Activated naive CD8-positive, alpha-beta T cell treated with anti-CD3 and anti-CD28 coated beads, Interleukin-2, amount 50 U/mL, for 24 hours (primary cell): ENCODE results near the gene CYP19A1.
"Not testable (repeated sequence)": the region's sequence is repeated elsewhere in the genome, so short reads cannot be mapped to it uniquely, and the experiment has no call there.

Experiments
- ATAC-seq: fragments of 150-1000 bp; cut with Tn5 transposase; one replicate; pipeline ENCODE4 v1.10.0; 2021
- DNase-seq: peaks from one replicate; pipeline ENCODE4 v3.0.0; 2021
- H3K27ac Mint-ChIP-seq: one replicate; pipeline ENCODE4 v1.8.0; 2021; ENCODE audit warnings: mild to moderate bottlenecking, mixed read lengths
- H3K27me3 Mint-ChIP-seq: one replicate; pipeline ENCODE4 v1.8.0; 2021; ENCODE audit warnings: mixed read lengths
- H3K36me3 Mint-ChIP-seq: one replicate; pipeline ENCODE4 v1.8.0; 2021; ENCODE audit warnings: low read depth, mixed read lengths
- H3K4me1 Mint-ChIP-seq: one replicate; pipeline ENCODE4 v1.8.0; 2021; ENCODE audit warnings: mixed read lengths
- H3K4me3 Mint-ChIP-seq: one replicate; pipeline ENCODE4 v1.8.0; 2021; ENCODE audit warnings: mild to moderate bottlenecking, moderate library complexity, mixed read lengths
- H3K9me3 Mint-ChIP-seq: one replicate; pipeline ENCODE4 v1.8.0; 2021; ENCODE audit warnings: mixed read lengths

The CYP19A1 gene

DNA sequence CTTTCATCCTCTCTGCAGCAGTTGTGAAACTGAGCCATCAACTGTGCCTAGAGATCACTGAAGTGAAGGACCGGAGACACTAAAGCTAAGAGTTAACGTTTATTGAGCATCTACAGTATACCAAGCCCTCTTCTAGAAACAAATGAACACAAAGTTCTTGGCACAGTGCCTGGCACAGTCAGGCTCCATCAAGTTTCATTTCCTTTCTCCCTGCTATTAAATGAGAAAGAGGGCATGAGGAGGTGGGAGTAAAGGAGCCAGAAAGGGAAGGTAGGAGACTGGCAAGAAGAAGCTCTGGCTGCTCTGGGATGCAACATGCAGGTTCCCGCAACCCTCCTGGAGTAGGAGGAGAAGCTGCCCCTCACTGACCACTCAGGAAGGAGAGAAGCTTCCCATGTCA is 30.6 kb downstream of the CYP19A1 start:
- H3K36me3 Mint-ChIP-seq = no peaks in the 10 kb centered on the region
- no peak overlapping the region for H3K27ac Mint-ChIP-seq
- DNase-seq (no peak), ATAC-seq (no peak)
- no peak overlapping the region for H3K4me3 Mint-ChIP-seq
- no peaks in the 10 kb centered on the region for H3K9me3 Mint-ChIP-seq
- peaks cover 11% of the 10 kb centered on the region for H3K27me3 Mint-ChIP-seq
- no peaks in the 10 kb centered on the region for H3K4me1 Mint-ChIP-seq

DNA sequence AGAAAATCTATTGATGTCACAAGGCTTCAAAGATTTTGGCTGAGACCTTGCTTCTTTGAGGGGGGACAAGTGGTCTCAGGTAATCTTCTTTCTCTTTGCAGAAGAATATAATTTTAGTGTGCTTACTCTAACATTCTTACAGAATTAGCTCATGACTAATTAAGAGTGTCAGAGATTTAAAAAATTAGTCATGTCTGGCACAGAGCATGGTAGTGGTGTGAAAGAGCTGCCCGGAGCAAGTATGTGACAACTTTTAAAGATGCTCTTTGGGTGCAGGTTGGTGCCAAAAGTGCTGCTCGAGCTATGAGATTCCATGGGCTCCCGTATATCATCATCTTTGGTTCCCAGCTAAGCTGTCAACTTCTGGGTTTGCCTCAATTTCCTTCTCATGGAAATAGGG is 31.1 kb downstream of the CYP19A1 start:
- Mint-ChIP-seq H3K27ac (no peak overlapping the region), H3K36me3 (no peaks in the 10 kb centered on the region), H3K4me3 (no peak overlapping the region), H3K27me3 (peaks cover 12% of the 10 kb centered on the region), H3K4me1 (no peaks in the 10 kb centered on the region), H3K9me3 (no peaks in the 10 kb centered on the region)
- ATAC-seq (no peak), DNase-seq (no peak)

DNA sequence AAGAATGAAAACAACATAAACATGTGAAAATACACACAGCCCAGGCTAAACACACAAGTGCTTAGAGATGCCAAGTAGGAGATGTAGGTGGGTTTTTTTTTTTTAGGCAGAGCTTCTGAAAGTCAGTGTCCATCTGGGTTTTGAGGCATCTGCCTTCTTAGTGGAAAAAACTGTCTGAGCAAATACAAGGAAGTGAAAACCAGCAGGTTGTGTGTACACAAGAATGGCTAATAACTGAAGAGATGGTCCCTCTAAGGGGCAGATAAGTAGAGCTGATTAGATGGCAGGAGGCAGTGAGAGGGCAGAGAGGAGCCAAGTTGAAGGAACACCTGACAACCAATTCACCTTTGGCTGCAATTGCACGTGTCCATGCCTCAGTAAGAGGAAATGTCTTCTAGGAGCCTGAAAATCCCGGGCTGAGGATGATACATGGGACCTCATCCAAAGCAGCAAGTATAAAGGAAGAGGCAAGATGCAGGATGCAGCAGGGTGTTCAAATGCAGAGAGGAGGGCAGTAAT is 34.9 kb downstream of the CYP19A1 start:
- no peak for ATAC-seq
- H3K27me3 Mint-ChIP-seq = peaks cover 8% of the 10 kb centered on the region
- no peaks in the 10 kb centered on the region for H3K9me3 Mint-ChIP-seq
- no peaks in the 10 kb centered on the region for H3K36me3 Mint-ChIP-seq
- no peak for DNase-seq
- no peaks in the 10 kb centered on the region for H3K4me1 Mint-ChIP-seq
- H3K27ac Mint-ChIP-seq = no peak overlapping the region
- no peak overlapping the region for H3K4me3 Mint-ChIP-seq

DNA sequence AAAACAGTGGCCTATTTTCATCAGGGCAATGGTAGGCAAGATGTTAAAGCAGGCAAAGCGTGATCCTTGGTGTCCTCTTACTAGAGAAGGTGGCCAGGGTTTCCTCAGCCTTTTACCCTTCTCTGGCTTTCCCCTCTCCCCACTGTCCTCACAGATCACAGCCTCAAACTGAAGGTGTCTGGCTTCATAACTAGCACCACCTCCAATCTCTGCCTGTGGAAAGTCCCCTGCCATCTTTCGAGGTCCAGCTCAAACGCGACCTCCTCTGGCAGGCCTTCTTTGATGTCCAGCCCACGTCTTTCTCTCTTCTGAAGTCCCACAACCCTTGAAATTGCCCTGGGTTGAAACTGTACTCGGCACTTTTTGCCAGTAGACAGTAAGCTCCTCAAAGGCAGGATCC is 35.9 kb downstream of the CYP19A1 start:
- Mint-ChIP-seq H3K36me3 (no peaks in the 10 kb centered on the region), H3K27ac (no peak overlapping the region), H3K27me3 (peaks cover 8% of the 10 kb centered on the region), H3K4me1 (no peaks in the 10 kb centered on the region), H3K9me3 (no peaks in the 10 kb centered on the region), H3K4me3 (no peak overlapping the region)
- ATAC-seq (no peak), DNase-seq (no peak)

DNA sequence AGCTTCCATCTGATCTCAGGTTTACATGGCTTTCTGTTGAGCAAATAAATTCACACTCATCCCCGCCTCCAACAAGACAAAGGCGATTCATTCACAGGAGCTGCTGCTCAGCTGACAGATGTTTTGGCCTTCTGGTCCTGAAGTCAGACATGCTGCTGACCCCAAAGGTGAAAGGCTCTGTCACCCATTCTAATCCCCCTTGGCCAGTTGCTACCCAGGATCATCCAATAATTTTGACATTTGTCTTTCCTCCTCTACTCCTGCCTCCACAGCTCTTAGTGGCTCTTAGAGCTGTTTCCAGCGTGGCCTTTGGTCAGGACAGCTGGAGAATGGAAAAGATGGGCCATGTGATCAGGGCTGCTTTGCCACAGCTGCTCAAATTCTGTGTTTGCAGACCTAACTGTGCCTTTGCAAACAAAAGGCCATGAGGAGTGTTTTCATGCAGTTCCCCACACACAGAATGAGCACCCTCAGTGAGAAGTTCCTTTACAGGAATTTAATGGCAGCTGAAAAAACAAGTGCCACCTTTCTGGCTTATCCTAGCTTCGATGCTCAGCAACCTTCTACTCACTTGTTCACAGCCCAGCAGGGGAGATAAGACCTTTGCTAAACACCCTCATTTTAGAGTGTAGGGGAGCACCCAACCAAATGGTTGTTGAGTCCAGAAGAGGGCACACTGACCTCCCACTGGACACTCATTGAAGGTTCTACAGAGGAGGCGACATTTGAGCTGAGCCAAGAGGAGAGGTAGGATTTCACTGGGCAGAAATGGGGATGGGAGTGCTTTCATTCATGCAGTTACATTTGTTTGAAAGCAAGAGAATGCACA is 39.0 kb downstream of the CYP19A1 start:
- H3K27ac Mint-ChIP-seq = no peak overlapping the region
- H3K27me3 Mint-ChIP-seq = peaks cover 6% of the 10 kb centered on the region
- H3K36me3 Mint-ChIP-seq = no peaks in the 10 kb centered on the region
- ATAC-seq (no peak), DNase-seq (no peak)
- H3K4me3 Mint-ChIP-seq = no peak overlapping the region
- no peaks in the 10 kb centered on the region for H3K4me1 Mint-ChIP-seq
- H3K9me3 Mint-ChIP-seq = no peaks in the 10 kb centered on the region

DNA sequence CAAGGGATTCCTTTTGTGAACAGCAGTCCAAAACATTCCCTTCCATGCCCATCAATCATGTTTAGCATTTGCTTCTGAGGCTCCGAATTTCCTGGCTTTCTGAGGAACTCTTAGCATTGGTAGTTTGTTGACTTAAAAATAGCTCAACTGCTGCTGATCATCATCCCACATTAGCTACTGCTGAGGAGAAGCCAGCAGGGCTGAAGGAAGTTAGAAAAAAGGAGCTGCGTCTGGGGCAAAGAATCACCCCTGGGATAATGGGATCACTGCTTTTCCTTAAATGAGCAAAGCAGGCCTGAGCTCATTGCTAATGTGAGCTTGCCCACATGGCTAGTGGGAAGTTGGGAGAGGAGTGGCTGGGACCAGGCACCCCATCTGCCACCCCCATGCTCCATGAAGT is 39.8 kb downstream of the CYP19A1 start:
- Mint-ChIP-seq H3K4me3 (no peak overlapping the region), H3K36me3 (no peaks in the 10 kb centered on the region), H3K27me3 (peaks cover 4% of the 10 kb centered on the region), H3K27ac (no peak overlapping the region), H3K9me3 (no peaks in the 10 kb centered on the region), H3K4me1 (no peaks in the 10 kb centered on the region)
- no peak for DNase-seq
- no peak for ATAC-seq

DNA sequence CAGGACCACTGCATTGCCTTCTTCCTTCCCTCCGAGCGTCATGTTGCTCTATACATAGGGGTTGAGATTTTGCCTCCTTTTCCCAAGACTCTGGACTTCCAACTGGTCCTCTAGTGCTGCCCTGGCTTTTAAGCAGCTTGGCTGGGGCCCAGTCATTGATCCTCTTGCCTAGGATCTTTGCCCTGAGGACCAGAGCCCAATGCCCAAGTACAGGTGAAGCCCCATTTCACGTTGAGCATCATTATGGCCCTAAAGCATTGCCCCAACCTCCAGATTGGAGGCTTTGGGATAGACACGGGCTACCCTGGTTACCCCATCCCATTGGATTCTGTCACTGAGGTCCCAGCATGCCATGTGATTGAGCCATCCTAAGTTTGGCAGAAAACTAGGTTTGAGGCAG is 47.7 kb downstream of the CYP19A1 start:
- peaks cover 3% of the 10 kb centered on the region for H3K27me3 Mint-ChIP-seq
- no peaks in the 10 kb centered on the region for H3K36me3 Mint-ChIP-seq
- no peaks in the 10 kb centered on the region for H3K9me3 Mint-ChIP-seq
- no peak overlapping the region for H3K4me3 Mint-ChIP-seq
- ATAC-seq (no peak), DNase-seq (no peak)
- H3K27ac Mint-ChIP-seq = no peak overlapping the region
- H3K4me1 Mint-ChIP-seq = no peaks in the 10 kb centered on the region

DNA sequence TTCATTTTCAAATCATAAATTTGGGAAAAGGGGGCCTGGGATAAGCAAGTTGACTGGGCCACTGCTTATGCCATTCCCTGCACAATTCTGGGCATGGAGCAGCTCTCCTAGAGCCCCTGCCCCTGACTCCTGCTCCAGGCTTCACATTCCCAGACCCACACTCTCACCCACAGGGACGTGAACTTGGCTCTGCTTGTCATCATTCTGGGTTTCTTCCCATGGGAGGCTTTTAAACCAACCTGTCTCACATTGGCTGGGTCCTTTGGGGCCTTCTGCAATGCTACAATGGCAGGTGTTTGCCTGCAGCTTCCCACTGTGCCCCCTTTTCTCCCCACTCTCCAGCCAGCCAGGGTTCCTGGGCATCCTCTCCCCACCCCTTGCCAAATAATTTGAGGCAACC is 49.1 kb downstream of the CYP19A1 start:
- H3K36me3 Mint-ChIP-seq = no peaks in the 10 kb centered on the region
- no peaks in the 10 kb centered on the region for H3K9me3 Mint-ChIP-seq
- no peaks in the 10 kb centered on the region for H3K27me3 Mint-ChIP-seq
- no peak overlapping the region for H3K4me3 Mint-ChIP-seq
- H3K27ac Mint-ChIP-seq = no peak overlapping the region
- no peaks in the 10 kb centered on the region for H3K4me1 Mint-ChIP-seq
- ATAC-seq (no peak), DNase-seq (no peak)

DNA sequence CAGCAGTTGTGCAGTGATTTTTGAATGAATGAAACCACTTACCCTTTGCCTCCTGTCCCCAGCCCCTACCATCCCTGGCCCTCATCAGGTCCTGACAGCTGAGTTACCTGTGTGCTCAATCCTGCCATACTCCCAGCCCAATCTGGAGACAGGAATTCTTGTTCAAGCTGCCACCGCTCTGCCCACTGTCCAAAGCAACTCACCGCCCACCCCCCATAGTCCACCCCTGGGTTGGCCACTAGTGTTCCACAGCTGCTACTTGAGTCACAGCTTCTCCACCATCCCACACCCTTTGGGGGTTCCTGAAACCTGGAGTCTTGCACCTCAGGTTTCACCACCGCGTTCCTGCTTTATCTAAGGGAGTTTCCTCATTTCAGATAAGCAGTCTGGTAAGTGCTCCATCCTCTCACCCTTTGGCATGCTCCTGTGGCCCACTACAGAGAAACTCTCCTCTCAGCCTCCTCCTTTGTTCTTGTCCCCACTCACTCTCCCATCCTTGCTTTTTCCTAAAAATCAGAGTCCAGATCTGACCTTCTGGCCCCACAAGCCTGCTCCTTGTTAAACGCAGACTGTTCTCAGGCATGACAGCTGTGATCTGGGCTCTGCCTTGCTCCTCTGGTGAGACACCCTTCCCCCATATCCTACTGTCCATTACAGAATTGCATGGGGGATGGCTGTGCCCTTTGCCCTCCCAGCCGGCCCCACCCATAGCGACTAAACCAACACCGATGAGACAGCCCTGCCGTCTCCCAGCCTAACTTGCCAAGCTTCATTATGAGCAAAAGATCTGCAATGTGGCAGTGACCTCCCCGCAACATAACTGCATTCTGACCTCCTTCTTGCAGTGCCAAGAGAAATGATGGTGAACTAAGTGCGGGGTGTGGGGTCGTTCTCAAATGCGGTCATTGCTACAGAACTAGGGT is 50.0 kb downstream of the CYP19A1 start:
- no peaks in the 10 kb centered on the region for H3K9me3 Mint-ChIP-seq
- H3K27ac Mint-ChIP-seq = no peak overlapping the region
- DNase-seq (no peak), ATAC-seq (no peak)
- no peaks in the 10 kb centered on the region for H3K27me3 Mint-ChIP-seq
- no peaks in the 10 kb centered on the region for H3K36me3 Mint-ChIP-seq
- H3K4me3 Mint-ChIP-seq = no peak overlapping the region
- H3K4me1 Mint-ChIP-seq = no peaks in the 10 kb centered on the region

DNA sequence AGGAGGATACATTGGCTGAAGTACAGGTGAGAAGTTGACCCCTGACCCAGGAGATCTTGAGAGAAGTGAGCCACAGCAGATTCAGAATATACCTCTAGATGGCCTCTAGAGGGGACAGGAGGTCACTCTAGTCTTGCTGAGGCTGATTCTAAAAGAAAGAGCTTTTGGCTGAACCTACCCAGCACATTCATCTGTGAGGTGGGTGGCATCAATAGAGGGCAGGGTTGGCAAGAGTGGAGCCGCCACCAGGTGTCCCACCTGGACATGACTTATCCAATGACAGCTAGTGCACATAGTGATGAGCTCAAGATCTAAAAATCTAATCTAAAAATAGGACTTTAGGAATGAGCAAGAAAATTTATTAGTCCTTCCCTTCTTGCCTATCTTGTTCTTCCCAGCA is 51.6 kb downstream of the CYP19A1 start:
- DNase-seq (no peak), ATAC-seq (no peak)
- H3K9me3 Mint-ChIP-seq = no peaks in the 10 kb centered on the region
- no peaks in the 10 kb centered on the region for H3K4me1 Mint-ChIP-seq
- H3K4me3 Mint-ChIP-seq = no peak overlapping the region
- H3K27ac Mint-ChIP-seq = no peak overlapping the region
- peaks cover 2% of the 10 kb centered on the region for H3K27me3 Mint-ChIP-seq
- H3K36me3 Mint-ChIP-seq = no peaks in the 10 kb centered on the region

DNA sequence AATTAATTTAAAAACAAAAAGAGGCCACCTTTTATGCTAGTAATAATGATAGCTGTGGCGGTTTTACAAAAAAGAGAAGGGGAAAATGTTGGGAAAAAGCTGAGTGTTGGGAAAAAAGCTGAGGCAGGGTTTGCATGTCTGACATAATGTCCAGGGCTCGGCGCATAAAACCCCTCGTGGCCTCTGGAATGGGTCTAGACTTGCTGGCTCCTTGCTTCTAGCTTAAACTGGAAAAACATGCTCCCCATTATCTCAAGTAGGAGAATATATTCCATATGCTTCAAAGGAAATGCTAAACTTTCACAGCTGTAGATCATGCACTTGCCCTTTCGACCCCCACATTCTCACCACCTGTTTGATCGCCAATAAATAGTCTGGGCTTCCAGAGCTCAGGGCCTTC is 53.0 kb downstream of the CYP19A1 start:
- no peaks in the 10 kb centered on the region for H3K9me3 Mint-ChIP-seq
- H3K27me3 Mint-ChIP-seq = peaks cover 2% of the 10 kb centered on the region
- H3K27ac Mint-ChIP-seq = no peak overlapping the region
- DNase-seq = no peak
- H3K4me1 Mint-ChIP-seq = no peaks in the 10 kb centered on the region
- H3K36me3 Mint-ChIP-seq = no peaks in the 10 kb centered on the region
- no peak for ATAC-seq
- H3K4me3 Mint-ChIP-seq = no peak overlapping the region

DNA sequence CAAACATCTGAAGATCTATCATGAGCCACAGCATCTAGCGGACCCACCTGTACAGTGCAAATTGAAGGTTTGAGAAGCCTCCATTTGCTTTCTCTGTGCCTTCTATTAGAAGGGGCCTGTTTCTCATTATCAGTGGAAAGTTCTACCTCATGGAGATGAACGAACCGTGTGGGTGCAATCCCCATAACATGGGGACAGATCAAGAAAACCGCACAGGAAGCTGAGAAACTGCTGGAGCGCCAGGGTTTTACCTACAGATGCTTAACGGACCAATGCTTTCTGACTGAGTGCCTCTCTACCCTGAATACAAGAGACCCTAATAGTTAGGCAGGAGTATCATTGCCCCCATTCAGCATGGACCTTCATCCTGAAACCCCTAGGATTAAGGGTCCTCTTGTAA is 53.5 kb downstream of the CYP19A1 start:
- Mint-ChIP-seq H3K27me3 (peaks cover 2% of the 10 kb centered on the region), H3K4me1 (no peaks in the 10 kb centered on the region), H3K9me3 (no peaks in the 10 kb centered on the region), H3K4me3 (no peak overlapping the region), H3K27ac (no peak overlapping the region), H3K36me3 (no peaks in the 10 kb centered on the region)
- DNase-seq (no peak), ATAC-seq (no peak)

DNA sequence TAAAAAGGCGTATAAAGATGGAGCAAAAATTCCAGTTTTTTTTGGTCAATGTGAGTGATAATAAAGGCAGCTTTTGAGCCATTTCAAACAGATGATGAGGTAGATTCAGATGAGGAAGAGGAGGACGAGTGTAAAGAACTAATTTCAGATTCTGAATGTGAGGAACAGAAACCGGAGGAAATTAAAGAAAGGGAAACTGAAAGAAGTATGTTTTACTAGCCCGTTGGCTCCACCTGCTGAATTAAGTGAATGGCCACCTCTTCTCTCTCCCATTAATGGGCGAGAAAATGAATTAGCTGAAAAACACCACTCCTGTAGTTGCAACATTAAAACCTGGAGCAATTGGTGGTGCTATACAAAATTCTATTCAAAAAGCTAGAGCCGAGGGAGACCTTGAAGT is 55.4 kb downstream of the CYP19A1 start:
- no peak overlapping the region for H3K4me3 Mint-ChIP-seq
- no peak overlapping the region for H3K27ac Mint-ChIP-seq
- no peaks in the 10 kb centered on the region for H3K36me3 Mint-ChIP-seq

DNA sequence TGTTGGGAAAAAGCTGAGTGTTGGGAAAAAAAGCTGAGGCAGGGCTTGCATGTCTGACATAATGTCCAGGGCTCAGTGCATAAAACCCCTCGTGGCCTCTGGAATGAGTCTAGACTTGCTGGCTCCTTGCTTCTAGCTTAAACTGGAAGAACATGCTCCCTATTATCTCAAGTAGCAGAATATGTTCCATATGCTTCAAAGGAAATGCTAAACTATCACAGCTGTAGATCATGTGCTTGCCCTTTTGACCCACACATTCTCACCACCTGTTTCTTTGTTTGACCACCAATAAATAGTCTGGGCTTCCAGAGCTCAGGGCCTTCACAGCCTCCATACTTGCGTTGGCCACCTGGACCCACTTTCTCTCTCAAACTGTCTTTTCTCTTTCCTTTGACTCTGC is 56.2 kb downstream of the CYP19A1 start:
- H3K4me3 Mint-ChIP-seq = not testable (repeated sequence)

More for the DNA sequence above, 55.4 kb downstream of the CYP19A1 start:
- H3K27me3 Mint-ChIP-seq = peaks cover 6% of the 10 kb centered on the region
- H3K4me1 Mint-ChIP-seq = no peaks in the 10 kb centered on the region
- DNase-seq = no peak
- ATAC-seq = no peak
- H3K9me3 Mint-ChIP-seq = no peaks in the 10 kb centered on the region

More for the DNA sequence above, 56.2 kb downstream of the CYP19A1 start:
- not testable (repeated sequence) for ATAC-seq, H3K36me3 Mint-ChIP-seq, H3K27me3 Mint-ChIP-seq, H3K4me1 Mint-ChIP-seq, H3K9me3 Mint-ChIP-seq, H3K27ac Mint-ChIP-seq, DNase-seq
